HG03442 (cell line): Measurements from ENCODE around the gene OR51B4.
"Not testable (repeated sequence)": the region's sequence is repeated elsewhere in the genome, so short reads cannot be mapped to it uniquely, and the experiment has no call there.

Source experiments
- ATAC-seq: cut with Tn5 transposase; IDR thresholded peaks from one replicate; pipeline ENCODE4 v1.9.1; 2021; ENCODE audit warnings: mild to moderate bottlenecking, moderate library complexity; ENCODE audit not compliant: unreplicated experiment

The OR51B4 gene

GRCh38 chr11:5275369-5276110 lies 26.2 kb downstream of the OR51B4 start:
- ATAC-seq: no peak

- no peak for ATAC-seq
Measured at GRCh38 chr11:5274395-5274794, 27.4 kb downstream of the OR51B4 start.

GRCh38 chr11:5272395-5273017 lies 29.2 kb downstream of the OR51B4 start:
- no peak for ATAC-seq

GRCh38 chr11:5269715-5270147 lies 32.0 kb downstream of the OR51B4 start, which contains the start of gene HBE1:
Gene HBE1, minus strand, starts transcription at chr11:5269945. Its CDS starts 55 bp downstream, at chr11:5269890.
- no peak for ATAC-seq

- no peak for ATAC-seq
Measured at GRCh38 chr11:5267033-5267563, 34.6 kb downstream of the OR51B4 start.

- ATAC-seq: no peak
Measured at GRCh38 chr11:5266609-5267008, 35.1 kb downstream of the OR51B4 start.

- ATAC-seq: no peak
Measured at GRCh38 chr11:5265832-5266231, 35.9 kb downstream of the OR51B4 start.

- no peak for ATAC-seq
Measured at GRCh38 chr11:5258543-5259262, 43.0 kb downstream of the OR51B4 start.

- ATAC-seq: no peak
Measured at GRCh38 chr11:5257296-5257695, 44.5 kb downstream of the OR51B4 start.

- not testable (repeated sequence) for ATAC-seq
Measured at GRCh38 chr11:5254646-5255413, 46.9 kb downstream of the OR51B4 start, which contains the start of gene HBG2. Gene HBG2, minus strand, starts transcription at chr11:5254781. Its CDS starts 53 bp downstream, at chr11:5254728.

GRCh38 chr11:5254023-5254422 lies 47.7 kb downstream of the OR51B4 start:
- not testable (repeated sequence) for ATAC-seq

GRCh38 chr11:5253440-5253839 lies 48.3 kb downstream of the OR51B4 start:
- not testable (repeated sequence) for ATAC-seq

- no peak for ATAC-seq
Measured at GRCh38 chr11:5252919-5253265, 48.9 kb downstream of the OR51B4 start.

GRCh38 chr11:5252192-5252918 lies 49.4 kb downstream of the OR51B4 start:
- ATAC-seq: no peak

GRCh38 chr11:5251746-5252145 lies 50.0 kb downstream of the OR51B4 start:
- ATAC-seq: no peak
